ENCODE results near the gene CEP85L. TPM values are rescaled to one million over a fixed set of nuclear protein-coding genes. Genes with fewer than 3 reads are reported as not detected.
A peak's percentile ranks its signal among the peaks of the same experiment; 100 is the strongest.

The CEP85L gene
- total and polyA plus RNA-seq, 2 experiments from 2014 or later = 9.1 to 10.1 TPM

DNA sequence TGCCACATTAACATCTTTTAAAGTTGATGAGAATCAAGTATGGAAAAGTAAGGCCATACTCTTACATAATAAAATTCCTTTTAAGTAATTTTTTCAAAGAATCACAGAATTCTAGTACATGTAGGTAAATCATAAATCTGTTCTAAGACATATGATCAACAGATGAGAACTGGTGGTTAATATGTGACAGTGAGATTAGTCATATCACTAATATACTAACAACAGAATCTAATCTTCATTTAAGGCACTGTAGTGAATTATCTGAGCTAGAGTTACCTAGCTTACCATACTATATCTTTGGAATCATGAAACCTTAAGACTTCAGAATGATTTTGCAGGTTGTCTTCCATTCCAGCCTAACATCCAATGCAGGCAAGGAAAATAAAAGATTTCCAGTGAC, 91.7 kb downstream of the CEP85L start:
- DNase-seq (ENCODE audit: low spot score) = no peak
- no peaks in the 10 kb centered on the region for H4K20me1 ChIP-seq (replicated peaks; ENCODE audit: insufficient read depth)
- no peaks in the 10 kb centered on the region for H3K36me3 ChIP-seq (ENCODE audit: insufficient read depth)
- no peak overlapping the region for H3K4me3 Mint-ChIP-seq
- H3K4me2 ChIP-seq = no peak overlapping the region
- H2AFZ ChIP-seq = no peak overlapping the region
- H3K9me3 Mint-ChIP-seq = no peaks in the 10 kb centered on the region
- no peak for ATAC-seq
- H3K4me1 Mint-ChIP-seq = no peaks in the 10 kb centered on the region
- no peaks in the 10 kb centered on the region for H3K27me3 ChIP-seq (ENCODE audit: insufficient read depth)
- no peaks in the 10 kb centered on the region for H3K9me2 ChIP-seq (ENCODE audit: insufficient read depth)
- TF ChIP-seq JUNB (IDR thresholded peaks at IDR 0.05; ENCODE audit: unreplicated experiment) = no peak
- TF ChIP-seq, protein P1, sequence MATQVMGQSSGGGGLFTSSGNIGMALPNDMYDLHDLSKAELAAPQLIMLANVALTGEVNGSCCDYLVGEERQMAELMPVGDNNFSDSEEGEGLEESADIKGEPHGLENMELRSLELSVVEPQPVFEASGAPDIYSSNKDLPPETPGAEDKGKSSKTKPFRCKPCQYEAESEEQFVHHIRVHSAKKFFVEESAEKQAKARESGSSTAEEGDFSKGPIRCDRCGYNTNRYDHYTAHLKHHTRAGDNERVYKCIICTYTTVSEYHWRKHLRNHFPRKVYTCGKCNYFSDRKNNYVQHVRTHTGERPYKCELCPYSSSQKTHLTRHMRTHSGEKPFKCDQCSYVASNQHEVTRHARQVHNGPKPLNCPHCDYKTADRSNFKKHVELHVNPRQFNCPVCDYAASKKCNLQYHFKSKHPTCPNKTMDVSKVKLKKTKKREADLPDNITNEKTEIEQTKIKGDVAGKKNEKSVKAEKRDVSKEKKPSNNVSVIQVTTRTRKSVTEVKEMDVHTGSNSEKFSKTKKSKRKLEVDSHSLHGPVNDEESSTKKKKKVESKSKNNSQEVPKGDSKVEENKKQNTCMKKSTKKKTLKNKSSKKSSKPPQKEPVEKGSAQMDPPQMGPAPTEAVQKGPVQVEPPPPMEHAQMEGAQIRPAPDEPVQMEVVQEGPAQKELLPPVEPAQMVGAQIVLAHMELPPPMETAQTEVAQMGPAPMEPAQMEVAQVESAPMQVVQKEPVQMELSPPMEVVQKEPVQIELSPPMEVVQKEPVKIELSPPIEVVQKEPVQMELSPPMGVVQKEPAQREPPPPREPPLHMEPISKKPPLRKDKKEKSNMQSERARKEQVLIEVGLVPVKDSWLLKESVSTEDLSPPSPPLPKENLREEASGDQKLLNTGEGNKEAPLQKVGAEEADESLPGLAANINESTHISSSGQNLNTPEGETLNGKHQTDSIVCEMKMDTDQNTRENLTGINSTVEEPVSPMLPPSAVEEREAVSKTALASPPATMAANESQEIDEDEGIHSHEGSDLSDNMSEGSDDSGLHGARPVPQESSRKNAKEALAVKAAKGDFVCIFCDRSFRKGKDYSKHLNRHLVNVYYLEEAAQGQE (IDR thresholded peaks at IDR 0.05; ENCODE audit: unreplicated experiment) = no peak
- no peak overlapping the region for H3K27ac ChIP-seq (ENCODE audit: low read depth)
- no peaks in the 10 kb centered on the region for H3K27me3 Mint-ChIP-seq (ENCODE audit: insufficient read depth, low read depth, poor library complexity)
- no peaks in the 10 kb centered on the region for H3K36me3 Mint-ChIP-seq (ENCODE audit: low read depth)
- no peak overlapping the region for H3K4me3 ChIP-seq
- no peak overlapping the region for H3K27ac Mint-ChIP-seq
- no peaks in the 10 kb centered on the region for H3F3A ChIP-seq (replicated peaks; ENCODE audit: low read depth)
- no peaks in the 10 kb centered on the region for H3K4me1 ChIP-seq (ENCODE audit: insufficient read depth)
- H3K79me2 ChIP-seq (replicated peaks; ENCODE audit: insufficient read depth) = no peaks in the 10 kb centered on the region

DNA sequence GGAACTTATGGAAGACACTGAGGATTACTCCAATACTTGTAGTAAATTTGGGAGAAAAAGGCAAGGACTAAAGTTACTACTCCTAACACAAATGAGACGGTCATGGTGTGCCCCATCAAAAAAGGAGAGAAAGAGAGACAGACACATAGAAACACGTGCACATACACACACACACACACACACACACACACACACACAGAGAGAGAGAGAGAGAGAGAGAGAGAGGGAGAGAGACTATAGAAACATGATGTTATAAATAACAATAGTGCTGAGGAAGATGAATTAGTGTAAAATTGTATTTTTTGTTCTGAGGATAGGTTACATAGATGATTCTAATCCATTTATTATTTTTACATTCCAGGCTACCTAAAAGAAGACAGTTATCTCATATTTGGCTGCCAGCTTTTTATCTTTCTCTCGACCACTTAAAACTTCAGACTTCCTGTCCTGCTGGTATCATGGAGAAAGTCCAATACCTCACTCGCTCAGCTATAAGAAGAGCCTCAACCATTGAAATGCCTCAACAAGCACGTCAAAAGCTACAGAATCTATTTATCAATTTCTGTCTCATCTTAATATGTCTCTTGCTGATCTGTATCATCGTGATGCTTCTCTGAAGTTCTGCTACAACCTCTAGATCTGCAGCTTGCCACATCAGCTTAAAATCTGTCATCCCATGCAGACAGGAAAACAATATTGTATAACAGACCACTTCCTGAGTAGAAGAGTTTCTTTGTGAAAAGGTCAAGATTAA, 92.8 kb downstream of the CEP85L start:
- Histone ChIP-seq H3K4me1 (ENCODE audit: insufficient read depth) (no peaks in the 10 kb centered on the region), H4K20me1 (replicated peaks; ENCODE audit: insufficient read depth) (no peaks in the 10 kb centered on the region), H3K4me3 (no peak overlapping the region), H3K79me2 (replicated peaks; ENCODE audit: insufficient read depth) (no peaks in the 10 kb centered on the region), H2AFZ (no peak overlapping the region), H3K27ac (ENCODE audit: low read depth) (no peak overlapping the region), H3K4me2 (no peak overlapping the region), H3K9me2 (ENCODE audit: insufficient read depth) (no peaks in the 10 kb centered on the region), H3K36me3 (ENCODE audit: insufficient read depth) (no peaks in the 10 kb centered on the region), H3K27me3 (ENCODE audit: insufficient read depth) (no peaks in the 10 kb centered on the region), H3F3A (replicated peaks; ENCODE audit: low read depth) (no peaks in the 10 kb centered on the region)
- no peaks in the 10 kb centered on the region for H3K4me1 Mint-ChIP-seq
- H3K9me3 Mint-ChIP-seq = no peaks in the 10 kb centered on the region
- no peaks in the 10 kb centered on the region for H3K36me3 Mint-ChIP-seq (ENCODE audit: low read depth)
- DNase-seq (ENCODE audit: low spot score) (no peak), ATAC-seq (no peak)
- H3K27ac Mint-ChIP-seq = peak overlapping the region; percentile 26; the same call in 1 of the 2 replicates
- no peaks in the 10 kb centered on the region for H3K27me3 Mint-ChIP-seq (ENCODE audit: insufficient read depth, low read depth, poor library complexity)
- no peak overlapping the region for H3K4me3 Mint-ChIP-seq
- TF ChIP-seq, protein P2, sequence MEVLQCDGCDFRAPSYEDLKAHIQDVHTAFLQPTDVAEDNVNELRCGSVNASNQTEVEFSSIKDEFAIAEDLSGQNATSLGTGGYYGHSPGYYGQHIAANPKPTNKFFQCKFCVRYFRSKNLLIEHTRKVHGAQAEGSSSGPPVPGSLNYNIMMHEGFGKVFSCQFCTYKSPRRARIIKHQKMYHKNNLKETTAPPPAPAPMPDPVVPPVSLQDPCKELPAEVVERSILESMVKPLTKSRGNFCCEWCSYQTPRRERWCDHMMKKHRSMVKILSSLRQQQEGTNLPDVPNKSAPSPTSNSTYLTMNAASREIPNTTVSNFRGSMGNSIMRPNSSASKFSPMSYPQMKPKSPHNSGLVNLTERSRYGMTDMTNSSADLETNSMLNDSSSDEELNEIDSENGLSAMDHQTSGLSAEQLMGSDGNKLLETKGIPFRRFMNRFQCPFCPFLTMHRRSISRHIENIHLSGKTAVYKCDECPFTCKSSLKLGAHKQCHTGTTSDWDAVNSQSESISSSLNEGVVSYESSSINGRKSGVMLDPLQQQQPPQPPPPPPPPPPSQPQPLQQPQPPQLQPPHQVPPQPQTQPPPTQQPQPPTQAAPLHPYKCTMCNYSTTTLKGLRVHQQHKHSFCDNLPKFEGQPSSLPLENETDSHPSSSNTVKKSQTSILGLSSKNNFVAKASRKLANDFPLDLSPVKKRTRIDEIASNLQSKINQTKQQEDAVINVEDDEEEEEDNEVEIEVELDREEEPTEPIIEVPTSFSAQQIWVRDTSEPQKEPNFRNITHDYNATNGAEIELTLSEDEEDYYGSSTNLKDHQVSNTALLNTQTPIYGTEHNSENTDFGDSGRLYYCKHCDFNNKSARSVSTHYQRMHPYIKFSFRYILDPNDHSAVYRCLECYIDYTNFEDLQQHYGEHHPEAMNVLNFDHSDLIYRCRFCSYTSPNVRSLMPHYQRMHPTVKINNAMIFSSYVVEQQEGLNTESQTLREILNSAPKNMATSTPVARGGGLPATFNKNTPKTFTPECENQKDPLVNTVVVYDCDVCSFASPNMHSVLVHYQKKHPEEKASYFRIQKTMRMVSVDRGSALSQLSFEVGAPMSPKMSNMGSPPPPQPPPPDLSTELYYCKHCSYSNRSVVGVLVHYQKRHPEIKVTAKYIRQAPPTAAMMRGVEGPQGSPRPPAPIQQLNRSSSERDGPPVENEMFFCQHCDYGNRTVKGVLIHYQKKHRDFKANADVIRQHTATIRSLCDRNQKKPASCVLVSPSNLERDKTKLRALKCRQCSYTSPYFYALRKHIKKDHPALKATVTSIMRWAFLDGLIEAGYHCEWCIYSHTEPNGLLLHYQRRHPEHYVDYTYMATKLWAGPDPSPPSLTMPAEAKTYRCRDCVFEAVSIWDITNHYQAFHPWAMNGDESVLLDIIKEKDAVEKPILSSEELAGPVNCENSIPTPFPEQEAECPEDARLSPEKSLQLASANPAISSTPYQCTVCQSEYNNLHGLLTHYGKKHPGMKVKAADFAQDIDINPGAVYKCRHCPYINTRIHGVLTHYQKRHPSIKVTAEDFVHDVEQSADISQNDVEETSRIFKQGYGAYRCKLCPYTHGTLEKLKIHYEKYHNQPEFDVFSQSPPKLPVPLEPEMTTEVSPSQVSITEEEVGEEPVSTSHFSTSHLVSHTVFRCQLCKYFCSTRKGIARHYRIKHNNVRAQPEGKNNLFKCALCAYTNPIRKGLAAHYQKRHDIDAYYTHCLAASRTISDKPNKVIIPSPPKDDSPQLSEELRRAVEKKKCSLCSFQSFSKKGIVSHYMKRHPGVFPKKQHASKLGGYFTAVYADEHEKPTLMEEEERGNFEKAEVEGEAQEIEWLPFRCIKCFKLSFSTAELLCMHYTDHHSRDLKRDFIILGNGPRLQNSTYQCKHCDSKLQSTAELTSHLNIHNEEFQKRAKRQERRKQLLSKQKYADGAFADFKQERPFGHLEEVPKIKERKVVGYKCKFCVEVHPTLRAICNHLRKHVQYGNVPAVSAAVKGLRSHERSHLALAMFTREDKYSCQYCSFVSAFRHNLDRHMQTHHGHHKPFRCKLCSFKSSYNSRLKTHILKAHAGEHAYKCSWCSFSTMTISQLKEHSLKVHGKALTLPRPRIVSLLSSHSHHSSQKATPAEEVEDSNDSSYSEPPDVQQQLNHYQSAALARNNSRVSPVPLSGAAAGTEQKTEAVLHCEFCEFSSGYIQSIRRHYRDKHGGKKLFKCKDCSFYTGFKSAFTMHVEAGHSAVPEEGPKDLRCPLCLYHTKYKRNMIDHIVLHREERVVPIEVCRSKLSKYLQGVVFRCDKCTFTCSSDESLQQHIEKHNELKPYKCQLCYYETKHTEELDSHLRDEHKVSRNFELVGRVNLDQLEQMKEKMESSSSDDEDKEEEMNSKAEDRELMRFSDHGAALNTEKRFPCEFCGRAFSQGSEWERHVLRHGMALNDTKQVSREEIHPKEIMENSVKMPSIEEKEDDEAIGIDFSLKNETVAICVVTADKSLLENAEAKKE (CRISPR knock-in tag; IDR thresholded peaks at IDR 0.05) = no peak
- TF ChIP-seq, protein P3, sequence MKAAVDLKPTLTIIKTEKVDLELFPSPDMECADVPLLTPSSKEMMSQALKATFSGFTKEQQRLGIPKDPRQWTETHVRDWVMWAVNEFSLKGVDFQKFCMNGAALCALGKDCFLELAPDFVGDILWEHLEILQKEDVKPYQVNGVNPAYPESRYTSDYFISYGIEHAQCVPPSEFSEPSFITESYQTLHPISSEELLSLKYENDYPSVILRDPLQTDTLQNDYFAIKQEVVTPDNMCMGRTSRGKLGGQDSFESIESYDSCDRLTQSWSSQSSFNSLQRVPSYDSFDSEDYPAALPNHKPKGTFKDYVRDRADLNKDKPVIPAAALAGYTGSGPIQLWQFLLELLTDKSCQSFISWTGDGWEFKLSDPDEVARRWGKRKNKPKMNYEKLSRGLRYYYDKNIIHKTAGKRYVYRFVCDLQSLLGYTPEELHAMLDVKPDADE (IDR thresholded peaks at IDR 0.05) = no peak
- TF ChIP-seq STAT1 (IDR thresholded peaks at IDR 0.05; ENCODE audit: unreplicated experiment) = no peak
- TF ChIP-seq EZH2 (IDR thresholded peaks at IDR 0.05; ENCODE audit: low read depth, unreplicated experiment) = no peak
- no peak for TF ChIP-seq JUNB (IDR thresholded peaks at IDR 0.05; ENCODE audit: unreplicated experiment)
- TF ChIP-seq, protein P4, sequence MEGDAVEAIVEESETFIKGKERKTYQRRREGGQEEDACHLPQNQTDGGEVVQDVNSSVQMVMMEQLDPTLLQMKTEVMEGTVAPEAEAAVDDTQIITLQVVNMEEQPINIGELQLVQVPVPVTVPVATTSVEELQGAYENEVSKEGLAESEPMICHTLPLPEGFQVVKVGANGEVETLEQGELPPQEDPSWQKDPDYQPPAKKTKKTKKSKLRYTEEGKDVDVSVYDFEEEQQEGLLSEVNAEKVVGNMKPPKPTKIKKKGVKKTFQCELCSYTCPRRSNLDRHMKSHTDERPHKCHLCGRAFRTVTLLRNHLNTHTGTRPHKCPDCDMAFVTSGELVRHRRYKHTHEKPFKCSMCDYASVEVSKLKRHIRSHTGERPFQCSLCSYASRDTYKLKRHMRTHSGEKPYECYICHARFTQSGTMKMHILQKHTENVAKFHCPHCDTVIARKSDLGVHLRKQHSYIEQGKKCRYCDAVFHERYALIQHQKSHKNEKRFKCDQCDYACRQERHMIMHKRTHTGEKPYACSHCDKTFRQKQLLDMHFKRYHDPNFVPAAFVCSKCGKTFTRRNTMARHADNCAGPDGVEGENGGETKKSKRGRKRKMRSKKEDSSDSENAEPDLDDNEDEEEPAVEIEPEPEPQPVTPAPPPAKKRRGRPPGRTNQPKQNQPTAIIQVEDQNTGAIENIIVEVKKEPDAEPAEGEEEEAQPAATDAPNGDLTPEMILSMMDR (conservative IDR thresholded peaks at IDR 0.05; ENCODE audit: low read depth in 2 of 2) = no peak
- no peak for TF ChIP-seq CREB1 (CRISPR knock-in tag; IDR thresholded peaks at IDR 0.05; ENCODE audit: low read depth)
